H1 (cell line): Measurements from ENCODE around the gene TFAP2E. TPM values are rescaled to one million over a fixed set of nuclear protein-coding genes. Genes with fewer than 3 reads are reported as not detected.
A peak's percentile ranks its signal among the peaks of the same experiment; 100 is the strongest.

Experiments
- BACH1 ChIP-seq: IDR thresholded peaks from 2 replicates; pipeline ENCODE4 v1.6.1; 2012; ENCODE audit warnings: low read length, improper control_type of control experiment
- CHD7 ChIP-seq: fragments of 300-600 bp; sonication (generic); IDR thresholded peaks from 2 replicates; pipeline ENCODE4 v1.7.1; 2012; ENCODE audit warnings: low read length, moderate library complexity, mild to moderate bottlenecking, inconsistent platforms; ENCODE audit not compliant: insufficient replicate concordance
- E2F6 ChIP-seq: IDR thresholded peaks from 2 replicates; pipeline ENCODE4 v1.6.1; 2012; ENCODE audit warnings: inconsistent platforms
- FOSL1 ChIP-seq: IDR thresholded peaks from 2 replicates; pipeline ENCODE4 v1.6.1; 2011; ENCODE audit warnings: mild to moderate bottlenecking, low read depth, low read length, moderate library complexity; ENCODE audit not compliant: insufficient read depth
- GABPA ChIP-seq: IDR thresholded peaks from 2 replicates; pipeline ENCODE4 v1.6.1; 2011; ENCODE audit warnings: mild to moderate bottlenecking, low read length, moderate library complexity, borderline replicate concordance; ENCODE audit not compliant: insufficient read depth
- NANOG ChIP-seq: IDR thresholded peaks from 2 replicates; pipeline ENCODE4 v1.6.1; 2011; ENCODE audit warnings: low read length, low read depth, mild to moderate bottlenecking, inconsistent platforms; ENCODE audit not compliant: insufficient read depth, poor library complexity, severe bottlenecking
- SIN3A ChIP-seq, 2 experiments: IDR thresholded peaks in 1 of 2; conservative IDR thresholded peaks in 1 of 2; 2 replicates each; pipeline ENCODE4 v1.6.1; 2011 to 2012; ENCODE audit warnings: low read length in 2 of 2, improper control_type of control experiment in 1 of 2, low read depth in 1 of 2, mild to moderate bottlenecking in 1 of 2
- SP1 ChIP-seq: IDR thresholded peaks from 2 replicates; pipeline ENCODE4 v1.6.1; 2011; ENCODE audit warnings: low read depth, low read length
- TBP ChIP-seq: IDR thresholded peaks from 2 replicates; pipeline ENCODE4 v1.6.1; 2011; ENCODE audit warnings: low read depth, low read length, improper control_type of control experiment
- polyA plus RNA-seq, 7 experiments: library from polyadenylated mRNA; depleted of rRNA in 3 of 7; stranded (reverse) in 5 of 7; unstranded in 2 of 7; fragments of >200 nt in 5 of 7; fragments of 200-250 nt in 2 of 7; gene quantifications; 1 replicate in 5 of 7; 2 replicates in 1 of 7; 4 replicates in 1 of 7; pipeline versions ENCODE4 v1.2.1 to v1.2.3, GENCODE V29; 2011 to 2013; ENCODE audit warnings: missing spikeins in 2 of 7, mixed read lengths in 2 of 7
- total RNA-seq: library from RNA; stranded (reverse); fragmentation: NEBNext Ultra II Directional; extraction: Animal tissue kit (Norgen Biotek cat#: 25700); gene quantifications from 2 replicates; pipeline ENCODE4 v1.2.1, GENCODE V29; 2021

Gene TFAP2E
- total and polyA plus RNA-seq, 2 of the 8 experiments (the other 6 are each of a cell fraction or from before 2014, with no cell fraction given) = 0.24 to 0.50 TPM

- TF ChIP-seq GABPA = no peak
- TF ChIP-seq CHD7 = no peak
- peak; percentile 7 to 14; a peak in 1 of 4 replicates for TF ChIP-seq SIN3A (conservative IDR thresholded peaks at IDR 0.05 in 1 of 2, IDR thresholded peaks at IDR 0.05 in 1 of 2; ENCODE audit: low read depth in 1 of 2, low read length in 2 of 2)
- TF ChIP-seq E2F6 = peak; percentile 22; the same call in 1 of the 2 replicates
- TF ChIP-seq SP1 = peak; percentile 99
- no peak for TF ChIP-seq NANOG
- TF ChIP-seq BACH1 = peak; percentile 100
- TF ChIP-seq FOSL1 = no peak
- TF ChIP-seq TBP = peak; percentile 74; the same call in 1 of the 2 replicates
These were observed 15.3 kb upstream of the TFAP2E start, which contains the start of gene NCDN (continued) for GRCh38 chr1:35557611-35558373.
